GM23248 (cell line): Measurements from ENCODE around the gene NOTUM.

Source experiments
- EZH2 ChIP-seq: fragments of 200-600 bp; sonication (generic); IDR thresholded peaks from 2 replicates; pipeline ENCODE4 v1.6.1; 2018; ENCODE audit warnings: antibody characterized with exemption, mild to moderate bottlenecking; ENCODE audit not compliant: insufficient read depth, poor library complexity, severe bottlenecking
- EZH2phosphoT487 ChIP-seq: fragments of 200-600 bp; sonication (generic); IDR thresholded peaks from 2 replicates; pipeline ENCODE4 v1.6.1; 2018; ENCODE audit warnings: antibody characterized with exemption, moderate library complexity, mild to moderate bottlenecking, low read depth; ENCODE audit not compliant: insufficient read depth

DNA sequence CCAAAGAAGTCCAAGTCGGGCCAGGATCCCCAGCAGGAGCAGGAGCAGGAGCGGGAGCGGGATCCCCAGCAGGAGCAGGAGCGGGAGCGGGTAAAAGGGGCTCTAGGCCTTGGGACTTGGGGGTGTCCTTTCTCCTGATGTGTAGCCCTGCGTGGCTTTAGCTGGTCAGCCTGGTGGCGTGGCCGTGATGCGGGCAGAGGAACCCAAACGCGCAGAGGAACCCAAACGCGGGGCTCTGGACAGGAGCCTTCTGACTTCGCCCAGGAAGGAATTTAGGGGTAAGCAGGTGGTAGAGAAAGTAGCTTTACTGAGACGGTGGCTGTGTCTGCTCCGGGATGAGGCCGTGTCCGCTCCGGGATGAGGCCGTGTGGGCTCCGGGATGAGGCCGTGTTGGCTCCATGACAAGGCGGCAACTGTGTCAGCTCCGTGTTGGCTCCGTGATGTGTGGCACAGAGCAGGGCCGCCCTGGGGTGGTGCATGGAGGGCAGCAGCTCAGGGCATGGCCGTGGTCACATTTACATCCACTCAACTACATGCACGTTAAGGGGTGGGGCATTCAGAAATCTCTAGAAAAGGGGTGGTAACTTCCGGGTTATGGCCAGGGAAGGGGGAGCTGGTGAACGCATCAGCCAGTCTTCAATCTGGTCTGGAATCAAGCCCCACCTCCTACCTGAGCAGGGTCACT is 35.9 kb upstream of the NOTUM start:
- TF ChIP-seq EZH2: no peak
- no peak for TF ChIP-seq EZH2phosphoT487
